IMR-90 (cell line): Measurements from ENCODE around the gene ZNF592. TPM values are rescaled to one million over a fixed set of nuclear protein-coding genes. Genes with fewer than 3 reads are reported as not detected.

Experiments
- ATAC-seq: fragments of 200-7000 bp; cut with Tn5 transposase; 2 replicates; pipeline ENCODE4 v1.9.1; 2020; ENCODE audit warnings: low read depth, mild to moderate bottlenecking, moderate library complexity
- BruUV-seq: library from RNA; stranded (reverse); fragments of 400-500 nt; replicated peaks from 2 replicates; lab custom pipeline; 2021; lab: Mats Ljungman, UMichigan
- CTCF ChIA-PET: fragments of 300-600 bp; formaldehyde crosslinking; extraction: SDS; loops from one replicate; lab custom pipeline; 2021; ENCODE audit warnings: antibody characterized with exemption; lab: Yijun Ruan, JAX
- POLR2A ChIA-PET: fragments of 300-600 bp; sonication (Branson Sonifier 250); formaldehyde crosslinking; loops from one replicate; lab custom pipeline; 2022; ENCODE audit warnings: antibody characterized with exemption; ENCODE audit not compliant: unreplicated experiment; lab: Charles Lee
- DNase-seq: peaks from one replicate; pipeline ENCODE4 v3.0.0; 2013
- H2AFZ ChIP-seq: replicated peaks from 2 replicates; pipeline ENCODE3; 2013; ENCODE audit warnings: low read length, mild to moderate bottlenecking; ENCODE audit not compliant: poor library complexity
- H2AK5ac ChIP-seq: 2 replicates; pipeline ENCODE4 v1.6.1; 2013; ENCODE audit warnings: low read depth, low read length, inconsistent platforms
- H2AK9ac ChIP-seq: replicated peaks from 2 replicates; pipeline ENCODE3; 2013; ENCODE audit warnings: mild to moderate bottlenecking, low read depth, low read length, moderate library complexity; ENCODE audit not compliant: poor library complexity
- H2BK120ac ChIP-seq: 2 replicates; pipeline ENCODE4 v1.6.1; 2013; ENCODE audit warnings: low read depth, low read length, inconsistent platforms
- H2BK15ac ChIP-seq: 3 replicates; pipeline ENCODE4 v1.6.1; 2013; ENCODE audit warnings: low read depth, low read length, inconsistent platforms
- H2BK20ac ChIP-seq: 2 replicates; pipeline ENCODE4 v1.6.1; 2013; ENCODE audit warnings: low read depth, mild to moderate bottlenecking, inconsistent platforms, low read length, moderate library complexity
- H2BK5ac ChIP-seq: 2 replicates; pipeline ENCODE4 v1.6.1; 2013; ENCODE audit warnings: mild to moderate bottlenecking, low read depth, low read length, inconsistent platforms; ENCODE audit not compliant: poor library complexity, severe bottlenecking
- H3K14ac ChIP-seq: replicated peaks from 2 replicates; pipeline ENCODE4 v1.6.1; 2013; ENCODE audit warnings: low read depth, low read length, inconsistent platforms
- H3K18ac ChIP-seq: 2 replicates; pipeline ENCODE4 v1.6.1; 2013; ENCODE audit warnings: low read depth, low read length, control low read depth
- H3K23ac ChIP-seq: 2 replicates; pipeline ENCODE4 v1.6.1; 2013; ENCODE audit warnings: low read depth, low read length, inconsistent platforms
- H3K27ac ChIP-seq: 2 replicates; pipeline ENCODE4 v1.5.1; 2013; ENCODE audit warnings: mild to moderate bottlenecking, control low read depth, low read length; ENCODE audit not compliant: insufficient read depth
- H3K27me3 ChIP-seq: 2 replicates; pipeline ENCODE4 v1.6.1; 2013; ENCODE audit warnings: low read length; ENCODE audit not compliant: control insufficient read depth, insufficient read depth
- H3K36me3 ChIP-seq: 2 replicates; pipeline ENCODE4 v1.6.1; 2013; ENCODE audit warnings: low read length, mixed read lengths; ENCODE audit not compliant: control insufficient read depth, insufficient read depth
- H3K4ac ChIP-seq: 2 replicates; pipeline ENCODE4 v1.6.1; 2013; ENCODE audit warnings: low read depth, low read length, inconsistent platforms
- H3K4me1 ChIP-seq: 2 replicates; pipeline ENCODE4 v1.6.1; 2013; ENCODE audit warnings: low read length, mixed read lengths; ENCODE audit not compliant: control insufficient read depth, insufficient read depth
- H3K4me2 ChIP-seq: 2 replicates; pipeline ENCODE4 v1.6.1; 2013; ENCODE audit warnings: low read depth, mild to moderate bottlenecking, control low read depth, low read length, moderate library complexity
- H3K4me3 ChIP-seq: 2 replicates; pipeline ENCODE4 v1.5.1; 2013; ENCODE audit warnings: low read depth, mild to moderate bottlenecking, control low read depth, low read length, moderate library complexity; ENCODE audit not compliant: insufficient read depth
- H3K56ac ChIP-seq: 2 replicates; pipeline ENCODE4 v1.6.1; 2013; ENCODE audit warnings: low read length, inconsistent platforms; ENCODE audit not compliant: insufficient read depth; ENCODE audit errors: extremely low read depth
- H3K79me1 ChIP-seq, 2 experiments: 2 replicates each; pipeline ENCODE4 v1.6.1; 2013; ENCODE audit warnings: low read length in 2 of 2, inconsistent platforms in 1 of 2, low read depth in 1 of 2
- H3K9ac ChIP-seq: 2 replicates; pipeline ENCODE4 v1.6.1; 2013; ENCODE audit warnings: low read depth, low read length, control low read depth
- H3K9me1 ChIP-seq: 2 replicates; pipeline ENCODE4 v1.6.1; 2013; ENCODE audit warnings: low read length, inconsistent platforms; ENCODE audit not compliant: insufficient read depth
- H3K9me3 ChIP-seq: 2 replicates; pipeline ENCODE4 v1.6.1; 2013; ENCODE audit warnings: low read length; ENCODE audit not compliant: control insufficient read depth, insufficient read depth
- H4K20me1 ChIP-seq: 2 replicates; pipeline ENCODE4 v1.6.1; 2013; ENCODE audit warnings: low read length, inconsistent platforms; ENCODE audit not compliant: insufficient read depth
- H4K5ac ChIP-seq: 2 replicates; pipeline ENCODE4 v1.6.1; 2013; ENCODE audit warnings: mild to moderate bottlenecking, low read depth, low read length, control low read depth
- H4K8ac ChIP-seq, 2 experiments: 2 replicates each; pipeline ENCODE4 v1.6.1; 2013; ENCODE audit warnings: low read depth in 2 of 2, low read length in 2 of 2, control low read depth in 1 of 2, inconsistent platforms in 1 of 2
- H4K91ac ChIP-seq: 2 replicates; pipeline ENCODE4 v1.6.1; 2013; ENCODE audit warnings: low read depth, low read length, inconsistent platforms; ENCODE audit not compliant: insufficient read depth
- CEBPB ChIP-seq: IDR thresholded peaks from 2 replicates; pipeline ENCODE4 v1.6.1; 2012; ENCODE audit warnings: low read depth, low read length, improper control_type of control experiment
- MAZ ChIP-seq: IDR thresholded peaks from 2 replicates; pipeline ENCODE4 v1.6.1; 2012; ENCODE audit warnings: low read depth, mild to moderate bottlenecking, low read length, improper control_type of control experiment, moderate library complexity, borderline replicate concordance
- NFE2L2 ChIP-seq: fragments of 150-350 bp; IDR thresholded peaks from 2 replicates; pipeline ENCODE4 v1.6.1; 2016; ENCODE audit warnings: low read depth, mild to moderate bottlenecking, low read length
- RCOR1 ChIP-seq: IDR thresholded peaks from 2 replicates; pipeline ENCODE4 v1.6.1; 2012; ENCODE audit warnings: mild to moderate bottlenecking, low read length, improper control_type of control experiment; ENCODE audit not compliant: insufficient replicate concordance
- RFX5 ChIP-seq: IDR thresholded peaks from 2 replicates; pipeline ENCODE4 v1.8.0; 2012; ENCODE audit warnings: low read depth, mild to moderate bottlenecking, low read length, moderate library complexity
- SMC3 ChIP-seq: fragments of 150-350 bp; IDR thresholded peaks from 2 replicates; pipeline ENCODE4 v1.6.1; 2016; ENCODE audit warnings: low read depth, mild to moderate bottlenecking, antibody characterized with exemption, low read length, moderate library complexity
- WGBS, 2 experiments: methylation state at CpG; one replicate each; pipeline versions ENCODE4 v1.1.5 to v1.1.7; 2013; ENCODE audit warnings: missing lambda C conversion rate in 2 of 2; ENCODE audit not compliant: insufficient read length in 1 of 2; ENCODE audit errors: extremely low coverage in 2 of 2; 5-methylcytosine and 5-hydroxymethylcytosine counted together
- dilution Hi-C: fragments of 300-500 bp; cut with HindIII; formaldehyde crosslinking; loops from one replicate; pipeline ENCODE4 v1.14.3; 2018; ENCODE audit warnings: low sequenced_read_pairs; ENCODE audit not compliant: unreplicated experiment
- in situ Hi-C: fragments of 300-500 bp; cut with MboI; formaldehyde crosslinking; loops from 3 replicates; pipeline ENCODE4 v1.14.3; 2019; ENCODE audit warnings: low sequenced_read_pairs, inconsistent platforms, mixed read lengths
- intact Hi-C: fragments of 100-400 bp; cut with micrococcal nuclease; formaldehyde crosslinking; loops from 2 replicates; pipeline ENCODE4 v1.10.0; 2022
- polyA plus RNA-seq, 3 experiments: library from polyadenylated mRNA; depleted of rRNA; stranded (reverse); fragments of >200 nt; gene quantifications; 2 replicates each; pipeline ENCODE4 v1.2.3, GENCODE V29; 2012; ENCODE audit warnings: low replicate concordance in 1 of 3
- total RNA-seq: library from RNA; depleted of rRNA; stranded (reverse); fragments of >200 nt; gene quantifications from 2 replicates; pipeline ENCODE4 v1.2.3, GENCODE V29; 2012
- TF ChIP-seq, protein P1 (sequence below): fragments of 150-350 bp; IDR thresholded peaks from 2 replicates; pipeline ENCODE4 v1.6.1; 2016; ENCODE audit warnings: low read depth, mild to moderate bottlenecking, low read length, moderate library complexity, borderline replicate concordance
- TF ChIP-seq, protein P2 (sequence below): fragments of 150-350 bp; IDR thresholded peaks from 2 replicates; pipeline ENCODE4 v1.6.1; 2017; ENCODE audit warnings: mild to moderate bottlenecking, antibody characterized with exemption, low read length, low read depth

The ZNF592 gene
- total and polyA plus RNA-seq, 2 of the 4 experiments (the other 2 are of a cell fraction): 4.3 to 10.2 TPM

DNA sequence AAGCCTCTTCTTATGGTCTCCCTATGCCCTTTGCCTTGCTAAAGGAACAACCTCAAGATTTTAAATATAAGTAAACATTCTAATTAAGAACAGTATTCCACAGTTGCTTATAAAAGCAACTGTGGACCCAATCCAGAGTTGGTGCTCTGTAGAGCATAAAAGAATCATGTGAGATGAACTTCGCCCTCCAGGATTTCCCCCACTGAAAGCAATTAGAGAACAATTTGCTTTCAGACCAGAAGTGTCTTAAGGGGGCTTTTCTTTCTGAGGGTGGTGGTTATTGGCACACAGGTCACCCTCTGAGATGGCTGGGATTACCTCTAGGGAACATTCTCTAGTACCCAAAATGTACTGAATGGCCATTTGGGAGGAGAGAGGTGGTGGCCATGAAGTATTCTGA lies 10.6 kb downstream of the ZNF592 start:
- in situ Hi-C loops (no loop called here), intact Hi-C loops (no loop called here), dilution Hi-C loops (no loop called here)
- peaks cover 25 to 88% of the 10 kb centered on the region in 2 experiments for H3K79me1 ChIP-seq
- no peak overlapping the region for H3K18ac ChIP-seq
- no peak overlapping the region for H3K27ac ChIP-seq
- peaks cover 1% of the 10 kb centered on the region for H3K36me3 ChIP-seq
- no peak overlapping the region for H4K91ac ChIP-seq
- H2BK5ac ChIP-seq: no peak overlapping the region
- no CpG with 5 or more reads among the region's 1 CpG for WGBS, 2 experiments
- H2AK9ac ChIP-seq: no peak overlapping the region
- DNase-seq: no peak
- H3K9ac ChIP-seq: no peak overlapping the region
- H2AK5ac ChIP-seq: no peak overlapping the region
- H3K9me1 ChIP-seq: peaks cover 30% of the 10 kb centered on the region
- no peak overlapping the region for H2BK15ac ChIP-seq
- no peak overlapping the region for H2BK120ac ChIP-seq
- ChIA-PET POLR2A (interaction anchor here (0.6 kb wide), 1 partner anchor 88 kb away, joined by 5 read pairs; no protein-coding TSS in a partner anchor), CTCF (no interaction called here)
- H3K56ac ChIP-seq: no peak overlapping the region
- no peak overlapping the region for H2AFZ ChIP-seq
- TF ChIP-seq RCOR1 (no peak), MAZ (no peak), SMC3 (no peak), NFE2L2 (no peak), CEBPB (no peak), RFX5 (no peak)
- TF ChIP-seq, protein P1, sequence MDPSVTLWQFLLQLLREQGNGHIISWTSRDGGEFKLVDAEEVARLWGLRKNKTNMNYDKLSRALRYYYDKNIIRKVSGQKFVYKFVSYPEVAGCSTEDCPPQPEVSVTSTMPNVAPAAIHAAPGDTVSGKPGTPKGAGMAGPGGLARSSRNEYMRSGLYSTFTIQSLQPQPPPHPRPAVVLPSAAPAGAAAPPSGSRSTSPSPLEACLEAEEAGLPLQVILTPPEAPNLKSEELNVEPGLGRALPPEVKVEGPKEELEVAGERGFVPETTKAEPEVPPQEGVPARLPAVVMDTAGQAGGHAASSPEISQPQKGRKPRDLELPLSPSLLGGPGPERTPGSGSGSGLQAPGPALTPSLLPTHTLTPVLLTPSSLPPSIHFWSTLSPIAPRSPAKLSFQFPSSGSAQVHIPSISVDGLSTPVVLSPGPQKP: no peak
- TF ChIP-seq, protein P2, sequence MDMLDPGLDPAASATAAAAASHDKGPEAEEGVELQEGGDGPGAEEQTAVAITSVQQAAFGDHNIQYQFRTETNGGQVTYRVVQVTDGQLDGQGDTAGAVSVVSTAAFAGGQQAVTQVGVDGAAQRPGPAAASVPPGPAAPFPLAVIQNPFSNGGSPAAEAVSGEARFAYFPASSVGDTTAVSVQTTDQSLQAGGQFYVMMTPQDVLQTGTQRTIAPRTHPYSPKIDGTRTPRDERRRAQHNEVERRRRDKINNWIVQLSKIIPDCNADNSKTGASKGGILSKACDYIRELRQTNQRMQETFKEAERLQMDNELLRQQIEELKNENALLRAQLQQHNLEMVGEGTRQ: no peak
- H2BK20ac ChIP-seq: no peak overlapping the region
- H3K4me2 ChIP-seq: no peak overlapping the region
- no peak overlapping the region for H3K14ac ChIP-seq
- no peak overlapping the region for H3K4me3 ChIP-seq
- no peak overlapping the region for H3K23ac ChIP-seq
- no peak overlapping the region for H4K8ac ChIP-seq
- H3K27me3 ChIP-seq: no peaks in the 10 kb centered on the region
- peaks cover 11% of the 10 kb centered on the region for H3K4me1 ChIP-seq
- H3K9me3 ChIP-seq: no peaks in the 10 kb centered on the region
- no peak for ATAC-seq
- no peak overlapping the region for H4K5ac ChIP-seq
- H4K20me1 ChIP-seq: peaks cover 97% of the 10 kb centered on the region
- H3K4ac ChIP-seq: no peak overlapping the region
- BruUV-seq: no TSS peak
